ENCODE results near the gene TBXAS1.

Gene TBXAS1

DNA sequence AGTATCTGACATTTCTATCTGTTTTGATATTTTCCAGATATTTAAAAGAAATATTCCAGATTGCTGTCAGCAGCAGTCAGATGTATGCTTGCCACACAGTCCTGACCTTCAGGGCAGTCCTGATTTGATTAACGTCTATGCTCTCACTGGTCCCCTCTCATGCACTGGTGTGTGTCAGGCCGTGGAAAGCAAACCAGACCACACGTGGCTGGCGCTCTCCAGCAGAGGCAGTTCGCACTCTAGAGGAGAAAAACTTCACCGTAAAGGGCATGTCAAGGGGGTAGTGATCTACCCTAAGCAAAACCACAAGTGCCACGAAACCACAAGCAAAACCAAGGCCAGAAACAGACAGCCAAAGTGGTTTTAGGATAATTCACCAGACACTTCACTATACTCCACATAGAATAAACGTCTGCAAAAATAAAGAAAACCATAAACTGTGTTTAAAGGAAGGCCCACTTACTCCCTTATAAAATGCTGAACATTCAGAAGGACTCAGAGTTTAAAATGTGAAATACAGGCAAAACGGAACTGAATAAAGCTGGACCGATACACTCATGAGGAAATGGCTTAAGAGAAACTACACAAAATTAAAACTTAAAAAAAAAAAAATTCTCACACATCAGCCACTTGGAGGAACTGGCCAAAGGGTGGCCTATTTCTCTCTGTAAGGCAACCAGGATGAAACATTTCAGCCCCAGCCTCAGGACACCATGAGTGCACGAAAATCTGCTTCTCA lies 207.3 kb downstream of the TBXAS1 start:
- FAIRE-seq: no peak
- DNase-seq (ENCODE audit: insufficient read length, low spot score): no peak

- FAIRE-seq (no peak), DNase-seq (ENCODE audit: insufficient read length, low spot score) (no peak)
Observed at GRCh38 chr7:140039066-140039465, 210.0 kb downstream of the TBXAS1 start.

DNA sequence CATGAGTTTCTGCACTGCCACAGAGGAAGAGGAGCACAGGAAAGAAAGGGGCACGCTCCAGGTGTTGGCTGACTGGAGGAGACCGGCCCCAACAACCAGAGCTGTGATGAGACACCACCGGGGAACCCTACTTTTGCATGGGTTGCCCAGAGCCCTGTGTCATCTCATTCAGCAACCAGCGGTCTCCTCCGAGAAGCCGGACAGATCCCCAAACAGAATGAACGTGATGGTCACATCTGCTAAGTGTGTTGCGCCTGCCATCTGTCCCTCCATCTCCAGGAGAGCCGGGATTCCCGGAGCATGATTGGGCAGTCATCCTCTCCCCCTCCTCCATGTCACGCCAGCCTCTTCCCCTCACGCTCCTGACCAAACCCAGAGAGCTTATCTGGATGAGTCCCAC lies 210.8 kb downstream of the TBXAS1 start:
- DNase-seq (ENCODE audit: insufficient read length, low spot score) (no peak), FAIRE-seq (no peak)

- DNase-seq (ENCODE audit: insufficient read length, low spot score) (no peak), FAIRE-seq (no peak)
Observed at GRCh38 chr7:140041659-140042385, 212.8 kb downstream of the TBXAS1 start.

GRCh38 chr7:140042386-140042670 lies 213.3 kb downstream of the TBXAS1 start:
- FAIRE-seq: no peak
- DNase-seq (ENCODE audit: insufficient read length, low spot score): no peak

DNA sequence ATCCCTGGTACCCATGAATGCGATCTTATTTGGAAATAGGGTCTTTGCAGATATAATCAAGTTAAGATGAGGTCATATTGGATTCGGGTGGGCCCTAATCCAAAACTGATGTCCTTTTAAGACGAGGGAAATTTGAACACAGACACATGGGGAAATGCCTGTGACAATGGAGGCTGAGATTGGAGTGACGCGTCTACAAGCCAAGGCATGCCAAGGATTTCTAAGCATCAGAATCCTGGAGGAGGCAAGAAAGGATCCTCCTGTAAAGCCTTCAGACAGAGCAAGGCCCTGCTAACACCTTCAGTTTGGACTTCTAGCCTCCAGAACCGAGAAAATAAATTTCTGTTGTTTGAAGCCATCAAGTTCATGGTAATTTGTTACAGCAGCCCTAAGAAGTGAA lies 215.2 kb downstream of the TBXAS1 start:
- DNase-seq (ENCODE audit: insufficient read length, low spot score): no peak
- no peak for FAIRE-seq

DNA sequence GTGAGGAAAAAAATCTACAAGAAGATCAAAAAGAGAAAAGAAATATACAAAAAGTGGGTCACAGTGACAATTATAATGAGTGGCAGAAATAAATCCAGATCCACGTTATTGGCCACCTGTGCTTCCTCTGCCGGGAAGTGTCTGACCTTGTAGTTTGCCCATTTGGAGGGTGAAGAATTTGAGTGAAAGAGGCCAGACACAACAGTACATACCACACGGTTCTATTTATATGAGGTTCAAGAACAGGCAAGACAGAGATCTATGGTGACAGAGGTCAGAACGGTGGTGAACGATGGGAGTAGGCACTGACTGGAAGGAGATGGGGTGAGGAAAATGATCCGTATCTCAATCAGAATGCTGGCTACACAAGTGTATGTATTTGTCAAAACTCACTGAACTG lies 216.6 kb downstream of the TBXAS1 start:
- DNase-seq (ENCODE audit: insufficient read length, low spot score): no peak

DNA sequence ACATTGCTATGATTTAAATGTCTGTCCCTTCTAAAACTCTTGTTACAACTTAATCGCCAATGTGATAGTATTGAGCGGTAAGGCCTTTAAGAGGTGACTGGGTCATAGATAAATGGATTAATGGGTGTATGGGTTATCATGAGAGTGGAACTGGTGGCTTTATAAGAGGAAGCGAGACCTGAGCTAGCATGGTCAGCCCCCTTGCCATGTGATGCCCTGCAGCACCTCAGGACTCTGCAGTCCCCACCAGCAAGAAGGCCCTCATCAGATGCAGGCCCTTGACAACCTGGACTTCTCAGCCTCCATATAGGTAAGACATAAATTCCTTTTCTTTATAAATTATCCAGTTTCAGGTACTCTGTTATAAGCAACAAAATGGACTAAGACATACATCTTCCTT lies 218.1 kb downstream of the TBXAS1 start:
- no peak for DNase-seq (ENCODE audit: insufficient read length, low spot score)
- FAIRE-seq: no peak

More for the DNA sequence above, 216.6 kb downstream of the TBXAS1 start:
- FAIRE-seq: no peak

DNA sequence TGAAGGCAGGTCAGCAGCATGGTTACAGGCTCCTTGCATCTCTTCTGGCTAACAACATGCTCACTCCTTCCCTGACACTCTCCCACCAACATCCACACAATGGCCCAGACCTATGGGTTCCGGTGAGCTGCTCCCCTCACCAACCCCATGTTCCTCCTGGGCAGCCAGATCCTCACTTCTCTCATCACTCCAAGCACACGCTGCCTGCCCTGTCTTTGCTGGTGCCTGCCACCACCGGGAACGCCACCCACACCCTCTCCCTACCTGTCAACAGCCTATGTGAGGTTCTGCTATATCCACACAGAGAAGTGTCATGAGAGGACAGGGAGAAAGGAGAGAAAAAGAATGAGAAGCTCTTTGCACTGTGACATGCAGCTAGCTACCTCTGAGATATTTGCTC lies 219.1 kb downstream of the TBXAS1 start:
- no peak for FAIRE-seq
- no peak for DNase-seq (ENCODE audit: insufficient read length, low spot score)

DNA sequence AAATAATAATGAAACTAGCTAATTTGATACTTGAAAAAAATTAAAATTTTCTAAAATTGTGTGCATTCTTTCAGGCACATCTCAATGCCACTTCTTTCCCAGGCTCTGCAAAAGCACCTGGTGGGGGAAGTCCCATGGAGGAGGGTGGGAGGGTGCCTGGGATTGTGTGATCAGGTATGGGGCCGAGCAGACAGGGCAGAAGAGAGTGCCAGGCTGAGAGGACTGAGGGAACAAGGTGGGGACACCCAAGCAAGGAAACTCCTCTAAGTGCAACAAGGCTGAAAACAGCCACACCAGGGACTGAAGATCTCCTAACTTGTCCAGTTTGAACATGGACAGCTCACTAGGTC lies 219.9 kb downstream of the TBXAS1 start:
- FAIRE-seq: no peak

DNA sequence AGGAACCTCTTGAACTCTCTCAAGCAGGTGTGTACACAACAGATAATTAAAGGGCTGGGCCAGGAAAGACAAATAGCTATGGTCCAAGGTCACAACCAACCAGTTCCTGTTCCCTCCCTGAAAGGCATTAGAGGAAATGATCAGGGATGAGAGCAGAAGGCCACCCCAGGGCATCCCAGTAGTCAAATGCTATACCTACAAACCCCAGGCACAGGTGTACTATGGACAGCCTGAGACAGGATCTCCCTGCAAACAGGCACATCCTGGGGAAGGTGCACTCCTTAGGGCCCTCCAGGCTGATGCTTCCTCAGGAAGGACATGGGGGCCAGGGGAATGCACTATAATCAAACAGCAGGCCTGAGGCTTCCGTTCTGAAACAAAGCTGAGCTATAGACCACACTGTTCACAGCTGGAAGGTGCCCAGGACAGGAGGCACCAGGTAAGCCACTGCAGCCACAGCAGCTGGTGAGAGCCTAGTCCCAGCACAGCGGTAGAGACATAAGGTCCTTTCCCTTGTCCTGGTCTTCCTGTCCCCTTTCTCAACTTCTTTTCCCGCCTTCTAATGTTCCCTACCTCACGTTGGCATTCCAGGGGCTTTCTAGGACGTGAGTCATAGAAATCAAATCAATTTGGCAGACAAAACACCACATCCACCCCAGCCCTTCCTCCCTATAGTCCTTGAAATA lies 220.4 kb downstream of the TBXAS1 start:
- FAIRE-seq: no peak

More for the DNA sequence above, 219.9 kb downstream of the TBXAS1 start:
- DNase-seq (ENCODE audit: insufficient read length, low spot score): no peak

GRCh38 chr7:140050100-140050499 lies 221.0 kb downstream of the TBXAS1 start:
- DNase-seq (ENCODE audit: insufficient read length, low spot score) (no peak), FAIRE-seq (no peak)

More for the DNA sequence above, 220.4 kb downstream of the TBXAS1 start:
- DNase-seq (ENCODE audit: insufficient read length, low spot score): no peak

DNA sequence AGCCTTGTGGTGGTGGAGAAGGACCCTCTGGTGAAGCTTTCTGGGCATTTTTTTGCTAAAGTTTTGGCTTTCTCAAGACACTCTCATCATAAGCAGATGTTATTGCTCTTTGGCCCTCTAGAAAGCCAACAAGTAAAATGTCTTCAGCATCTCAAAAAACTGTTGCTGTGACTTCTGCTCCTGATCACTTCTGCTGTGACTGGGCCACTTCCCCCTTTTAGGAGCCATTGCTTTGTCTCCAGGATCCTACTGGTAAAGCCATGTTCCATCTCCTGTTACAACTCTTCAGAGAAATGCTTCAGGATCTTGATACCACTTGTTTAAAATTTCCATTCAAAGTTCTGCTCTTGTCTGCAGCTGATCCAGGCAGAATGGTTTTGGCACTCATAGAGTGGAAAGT lies 222.8 kb downstream of the TBXAS1 start:
- DNase-seq (ENCODE audit: insufficient read length, low spot score) (no peak), FAIRE-seq (no peak)

DNA sequence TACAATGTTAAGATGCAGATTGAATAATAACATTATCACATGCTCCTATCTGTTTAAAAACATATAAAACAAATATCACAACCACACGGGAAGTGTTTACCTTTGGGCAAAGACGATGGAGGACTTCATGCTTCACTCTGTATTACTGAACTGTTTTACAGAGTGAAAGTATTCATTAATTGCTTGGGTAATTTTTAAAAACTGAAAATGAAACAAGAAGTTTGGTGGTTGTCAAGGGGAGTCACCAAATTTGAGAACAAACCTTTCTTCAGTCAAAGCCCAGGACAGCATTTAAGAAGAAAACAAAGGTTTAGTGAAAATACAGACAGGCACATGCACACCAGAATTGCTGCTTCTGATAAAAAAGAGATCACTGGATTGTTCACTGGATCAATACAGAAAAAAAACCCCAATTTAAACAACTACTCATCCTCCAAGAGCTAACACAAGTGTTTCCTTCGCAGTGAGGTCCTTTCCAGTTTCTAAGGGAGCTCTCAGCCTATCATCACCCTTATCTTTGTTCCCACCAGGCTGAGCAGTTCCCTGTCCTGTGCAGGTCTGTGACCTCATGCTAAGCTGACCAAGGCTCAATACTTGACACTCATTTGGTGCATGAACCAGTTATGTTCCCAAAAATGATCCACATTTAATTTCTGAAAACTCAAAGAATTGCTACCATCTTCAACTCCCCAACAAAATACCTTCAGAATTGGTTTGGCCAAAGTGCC lies 224.9 kb downstream of the TBXAS1 start:
- FAIRE-seq: peak; percentile 84
- DNase-seq (ENCODE audit: insufficient read length, low spot score): peak; percentile 53

DNA sequence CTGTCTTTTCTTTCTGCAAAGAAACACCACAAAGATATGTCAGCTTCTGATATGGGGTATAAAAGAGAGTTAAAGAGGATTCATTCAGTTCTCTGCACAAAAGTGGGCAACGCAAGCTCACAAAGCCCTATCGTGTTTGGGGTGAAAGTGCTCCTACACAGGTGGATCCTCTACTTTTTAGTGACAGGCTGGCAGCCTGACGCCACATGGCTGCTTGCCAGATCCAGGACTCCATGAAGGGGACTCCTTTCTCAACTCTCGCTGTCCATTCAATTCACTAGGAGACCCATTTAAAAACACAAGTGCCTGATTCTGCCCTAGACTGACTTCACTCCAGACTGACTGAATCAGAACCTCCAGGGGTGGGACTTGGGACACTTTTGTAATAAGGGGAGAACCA lies 225.7 kb downstream of the TBXAS1 start:
- no peak for FAIRE-seq
- DNase-seq (ENCODE audit: insufficient read length, low spot score): no peak

GRCh38 chr7:140055833-140056232 lies 226.8 kb downstream of the TBXAS1 start:
- DNase-seq (ENCODE audit: insufficient read length, low spot score) (no peak), FAIRE-seq (no peak)

DNA sequence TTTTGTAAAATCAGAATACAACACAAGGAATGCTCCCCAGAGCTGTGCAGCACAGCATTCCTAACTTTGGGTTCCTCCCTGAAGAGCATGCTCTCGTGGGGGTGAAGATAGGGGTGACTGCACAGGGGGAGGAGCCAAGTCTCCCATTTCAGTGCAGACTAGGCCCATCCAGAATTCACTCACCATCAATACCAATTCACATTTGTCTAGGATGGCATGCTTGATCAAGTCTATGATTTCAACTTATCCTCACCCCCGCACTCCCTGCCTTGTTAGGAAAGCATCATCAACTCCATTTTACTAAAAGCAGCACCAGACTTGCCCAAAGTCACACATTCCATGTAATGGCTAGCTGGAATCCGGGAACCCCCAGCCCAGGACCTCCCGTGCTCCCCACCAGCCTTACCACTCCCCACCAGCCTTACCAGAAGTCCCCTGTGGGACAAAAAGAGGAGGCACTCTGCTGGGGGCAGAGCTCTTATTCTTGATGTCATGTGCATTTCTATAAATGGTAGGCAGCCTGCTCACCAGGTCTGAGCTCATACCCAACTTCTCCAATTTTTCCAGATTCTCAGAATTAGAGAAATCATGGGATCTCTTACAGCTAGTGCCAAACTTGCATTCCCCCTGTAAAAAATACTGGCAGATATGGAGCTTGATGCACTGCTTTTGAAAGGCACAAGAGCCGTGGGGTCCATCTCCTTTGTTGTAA lies 227.5 kb downstream of the TBXAS1 start:
- no peak for DNase-seq (ENCODE audit: insufficient read length, low spot score)
- no peak for FAIRE-seq

DNA sequence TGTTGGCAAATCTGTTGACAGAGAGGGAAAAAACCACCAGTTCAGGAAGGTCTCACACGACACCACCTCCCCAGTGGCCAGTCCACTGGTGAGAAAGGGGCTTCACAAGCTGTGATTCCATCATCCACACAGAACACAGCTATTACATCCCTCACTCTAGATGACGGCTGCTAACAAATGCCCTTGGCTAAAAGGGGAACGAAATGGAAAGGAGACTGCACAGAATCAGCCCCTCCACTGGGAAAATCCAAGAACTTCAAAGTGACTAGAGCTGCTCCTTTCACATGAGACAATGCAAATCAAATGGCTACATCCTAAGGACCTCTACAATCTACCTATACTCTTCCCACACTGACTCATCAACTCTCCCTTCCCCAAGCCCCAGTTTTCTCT lies 228.1 kb downstream of the TBXAS1 start:
- DNase-seq (ENCODE audit: insufficient read length, low spot score) (no peak), FAIRE-seq (no peak)

GRCh38 chr7:140058517-140058916 lies 229.5 kb downstream of the TBXAS1 start:
- FAIRE-seq (no peak), DNase-seq (ENCODE audit: insufficient read length, low spot score) (no peak)

- FAIRE-seq: no peak
- no peak for DNase-seq (ENCODE audit: insufficient read length, low spot score)
Observed at GRCh38 chr7:140059273-140060242, 230.5 kb downstream of the TBXAS1 start.

Measured in GM19239 (cell line).